ENCODE measurements around the gene MYO1G.

DNA sequence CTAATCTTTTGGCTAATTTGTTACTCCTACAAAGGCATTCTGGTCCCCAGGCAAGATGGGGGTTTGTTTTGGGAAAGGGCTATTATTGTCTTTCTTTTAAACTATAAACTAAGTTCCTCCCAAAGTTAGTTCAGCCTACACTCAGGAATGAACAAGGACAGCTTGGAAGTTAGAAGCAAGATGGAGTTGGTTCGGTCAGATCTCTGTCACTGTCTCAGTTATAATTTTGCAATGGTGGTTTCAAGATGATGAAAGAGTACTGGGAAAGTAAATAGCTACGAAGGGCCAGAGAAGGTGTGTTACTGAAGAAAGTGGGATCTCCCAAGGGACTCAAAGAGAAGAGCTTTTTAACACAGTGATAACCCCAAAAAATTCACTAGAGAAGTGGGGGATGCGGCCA lies 10.3 kb upstream of the MYO1G start:
- TF ChIP-seq, protein P1, sequence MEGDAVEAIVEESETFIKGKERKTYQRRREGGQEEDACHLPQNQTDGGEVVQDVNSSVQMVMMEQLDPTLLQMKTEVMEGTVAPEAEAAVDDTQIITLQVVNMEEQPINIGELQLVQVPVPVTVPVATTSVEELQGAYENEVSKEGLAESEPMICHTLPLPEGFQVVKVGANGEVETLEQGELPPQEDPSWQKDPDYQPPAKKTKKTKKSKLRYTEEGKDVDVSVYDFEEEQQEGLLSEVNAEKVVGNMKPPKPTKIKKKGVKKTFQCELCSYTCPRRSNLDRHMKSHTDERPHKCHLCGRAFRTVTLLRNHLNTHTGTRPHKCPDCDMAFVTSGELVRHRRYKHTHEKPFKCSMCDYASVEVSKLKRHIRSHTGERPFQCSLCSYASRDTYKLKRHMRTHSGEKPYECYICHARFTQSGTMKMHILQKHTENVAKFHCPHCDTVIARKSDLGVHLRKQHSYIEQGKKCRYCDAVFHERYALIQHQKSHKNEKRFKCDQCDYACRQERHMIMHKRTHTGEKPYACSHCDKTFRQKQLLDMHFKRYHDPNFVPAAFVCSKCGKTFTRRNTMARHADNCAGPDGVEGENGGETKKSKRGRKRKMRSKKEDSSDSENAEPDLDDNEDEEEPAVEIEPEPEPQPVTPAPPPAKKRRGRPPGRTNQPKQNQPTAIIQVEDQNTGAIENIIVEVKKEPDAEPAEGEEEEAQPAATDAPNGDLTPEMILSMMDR (conservative IDR thresholded peaks at IDR 0.05; ENCODE audit: low read depth, low read length) = no peak
- no peak for TF ChIP-seq EZH2phosphoT487 (IDR thresholded peaks at IDR 0.05; ENCODE audit: borderline replicate concordance, low read length)
